Measurements from ENCODE around the gene NAA50.

The NAA50 gene

GRCh38 chr3:113745756-113746547 is at the start of gene NAA50:
NAA50 (minus strand) TSS chr3:113746249; CDS start chr3:113745949, 300 bp downstream.
- peak; percentile 85 for DNase-seq

GRCh38 chr3:113795693-113796092 is 49.6 kb upstream of the NAA50 start:
- no peak for DNase-seq

- DNase-seq = no peak
Observed at GRCh38 chr3:113794526-113794925, 48.5 kb upstream of the NAA50 start.

GRCh38 chr3:113791381-113791780 is 45.3 kb upstream of the NAA50 start:
- no peak for DNase-seq

- no peak for DNase-seq
Observed at GRCh38 chr3:113783980-113784379, 37.9 kb upstream of the NAA50 start.

GRCh38 chr3:113783463-113783862 is 37.4 kb upstream of the NAA50 start:
- DNase-seq = no peak

- DNase-seq = no peak
Observed at GRCh38 chr3:113776564-113776963, 30.5 kb upstream of the NAA50 start.

- DNase-seq = no peak
Observed at GRCh38 chr3:113775516-113775915, 29.5 kb upstream of the NAA50 start.

GRCh38 chr3:113773381-113773780 is 27.3 kb upstream of the NAA50 start:
- no peak for DNase-seq

- no peak for DNase-seq
Observed at GRCh38 chr3:113771993-113772392, 25.9 kb upstream of the NAA50 start.

- DNase-seq = no peak
Observed at GRCh38 chr3:113769551-113769950, 23.5 kb upstream of the NAA50 start.

GRCh38 chr3:113764698-113765097 is 18.6 kb upstream of the NAA50 start:
- DNase-seq = no peak

GRCh38 chr3:113758389-113759024 is 12.5 kb upstream of the NAA50 start:
- DNase-seq = no peak

- no peak for DNase-seq
Observed at GRCh38 chr3:113754494-113755159, 8.6 kb upstream of the NAA50 start.

GRCh38 chr3:113753376-113753985 is 7.4 kb upstream of the NAA50 start:
- DNase-seq = no peak

- no peak for DNase-seq
Observed at GRCh38 chr3:113751141-113751540, 5.1 kb upstream of the NAA50 start.

- peak; percentile 32 for DNase-seq
Observed at GRCh38 chr3:113747283-113748046, 1.4 kb upstream of the NAA50 start.

GRCh38 chr3:113746548-113747282 is 666 bp upstream of the NAA50 start, which contains the start of gene ATP6V1A:
ATP6V1A (plus strand) TSS chr3:113747035; CDS start chr3:113778754, 31,719 bp downstream.
- peak; percentile 94 for DNase-seq

GRCh38 chr3:113744941-113745755 is 901 bp downstream of the NAA50 start:
- peak; percentile 37 for DNase-seq

- DNase-seq = no peak
Observed at GRCh38 chr3:113743006-113743630, 2.9 kb downstream of the NAA50 start.

All from NCI-H2107 (cell line).